Nephron (organoid): ENCODE data around the gene GLYATL1.

Experiments
- H3K27ac Mint-ChIP-seq, 3 experiments: 2 replicates each; pipeline ENCODE4 v1.8.0; 2020; ENCODE audit warnings: mixed read lengths in 3 of 3, mild to moderate bottlenecking in 2 of 3, moderate library complexity in 1 of 3
- H3K27me3 Mint-ChIP-seq: 2 replicates; pipeline ENCODE4 v1.8.0; 2021; ENCODE audit warnings: low read depth, mild to moderate bottlenecking, moderate library complexity, mixed read lengths
- H3K36me3 Mint-ChIP-seq: 2 replicates; pipeline ENCODE4 v1.8.0; 2020; ENCODE audit warnings: low read depth, mixed read lengths
- H3K4me1 Mint-ChIP-seq: 2 replicates; pipeline ENCODE4 v1.8.0; 2020; ENCODE audit warnings: mixed read lengths
- H3K4me3 Mint-ChIP-seq, 3 experiments: 2 replicates each; pipeline ENCODE4 v1.8.0; 2020; ENCODE audit warnings: mild to moderate bottlenecking in 3 of 3, mixed read lengths in 3 of 3, moderate library complexity in 2 of 3
- H3K9me3 Mint-ChIP-seq: 2 replicates; pipeline ENCODE4 v1.8.0; 2020; ENCODE audit warnings: mixed read lengths
- TF ChIP-seq, protein P1 (sequence below), 3 experiments: fragments of 200-600 bp; sonication (generic); IDR thresholded peaks; one replicate each; pipeline ENCODE4 v1.5.0; 2021; ENCODE audit warnings: antibody characterized with exemption in 3 of 3; ENCODE audit not compliant: unreplicated experiment in 3 of 3

Gene GLYATL1

GRCh38 chr11:58979222-58979621 lies 39.9 kb downstream of the GLYATL1 start:
- Mint-ChIP-seq H3K36me3 (no peaks in the 10 kb centered on the region), H3K4me1 (no peaks in the 10 kb centered on the region), H3K27ac (no peak overlapping the region), H3K9me3 (peaks cover 2% of the 10 kb centered on the region), H3K27me3 (no peaks in the 10 kb centered on the region), H3K4me3 (no peak overlapping the region)
- TF ChIP-seq, protein P1, sequence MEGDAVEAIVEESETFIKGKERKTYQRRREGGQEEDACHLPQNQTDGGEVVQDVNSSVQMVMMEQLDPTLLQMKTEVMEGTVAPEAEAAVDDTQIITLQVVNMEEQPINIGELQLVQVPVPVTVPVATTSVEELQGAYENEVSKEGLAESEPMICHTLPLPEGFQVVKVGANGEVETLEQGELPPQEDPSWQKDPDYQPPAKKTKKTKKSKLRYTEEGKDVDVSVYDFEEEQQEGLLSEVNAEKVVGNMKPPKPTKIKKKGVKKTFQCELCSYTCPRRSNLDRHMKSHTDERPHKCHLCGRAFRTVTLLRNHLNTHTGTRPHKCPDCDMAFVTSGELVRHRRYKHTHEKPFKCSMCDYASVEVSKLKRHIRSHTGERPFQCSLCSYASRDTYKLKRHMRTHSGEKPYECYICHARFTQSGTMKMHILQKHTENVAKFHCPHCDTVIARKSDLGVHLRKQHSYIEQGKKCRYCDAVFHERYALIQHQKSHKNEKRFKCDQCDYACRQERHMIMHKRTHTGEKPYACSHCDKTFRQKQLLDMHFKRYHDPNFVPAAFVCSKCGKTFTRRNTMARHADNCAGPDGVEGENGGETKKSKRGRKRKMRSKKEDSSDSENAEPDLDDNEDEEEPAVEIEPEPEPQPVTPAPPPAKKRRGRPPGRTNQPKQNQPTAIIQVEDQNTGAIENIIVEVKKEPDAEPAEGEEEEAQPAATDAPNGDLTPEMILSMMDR (IDR thresholded peaks at IDR 0.05; ENCODE audit: unreplicated experiment in 3 of 3): no peak

DNA sequence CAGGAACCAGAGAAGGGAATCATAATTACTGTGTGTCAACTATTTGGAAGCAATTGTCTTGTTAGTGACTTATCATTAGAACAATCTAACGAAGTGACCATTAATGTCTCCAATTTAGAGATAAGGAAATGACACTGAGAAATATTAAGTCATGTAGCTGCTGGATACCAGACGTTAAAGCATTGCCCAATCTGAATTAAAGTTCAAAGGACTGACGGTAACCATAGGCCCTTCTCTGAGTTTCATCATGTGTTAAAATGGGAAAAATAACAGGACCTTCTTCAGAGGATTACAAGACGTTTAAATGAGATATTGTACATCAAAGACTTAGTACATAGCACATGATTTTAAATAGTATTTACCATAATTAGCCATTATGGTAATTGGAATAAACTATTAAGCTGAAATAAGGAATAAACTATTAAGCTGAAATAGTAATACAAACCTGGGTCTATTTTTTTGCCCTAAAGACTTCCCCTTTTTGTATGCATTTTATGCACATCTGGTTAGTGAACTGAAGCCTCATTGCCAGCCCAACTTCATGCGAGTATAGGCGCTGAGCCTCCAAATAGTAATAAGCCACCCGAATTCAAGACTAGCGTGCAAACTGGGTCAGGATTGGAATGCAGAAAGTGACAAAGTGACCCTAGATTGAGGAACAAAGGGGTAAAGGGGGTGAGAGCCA lies 41.0 kb downstream of the GLYATL1 start:
- TF ChIP-seq, protein P1 (IDR thresholded peaks at IDR 0.05; ENCODE audit: unreplicated experiment in 3 of 3): no peak
- Mint-ChIP-seq H3K4me1 (no peaks in the 10 kb centered on the region), H3K9me3 (no peaks in the 10 kb centered on the region), H3K27ac (no peak overlapping the region), H3K27me3 (no peaks in the 10 kb centered on the region), H3K4me3 (no peak overlapping the region), H3K36me3 (no peaks in the 10 kb centered on the region)

DNA sequence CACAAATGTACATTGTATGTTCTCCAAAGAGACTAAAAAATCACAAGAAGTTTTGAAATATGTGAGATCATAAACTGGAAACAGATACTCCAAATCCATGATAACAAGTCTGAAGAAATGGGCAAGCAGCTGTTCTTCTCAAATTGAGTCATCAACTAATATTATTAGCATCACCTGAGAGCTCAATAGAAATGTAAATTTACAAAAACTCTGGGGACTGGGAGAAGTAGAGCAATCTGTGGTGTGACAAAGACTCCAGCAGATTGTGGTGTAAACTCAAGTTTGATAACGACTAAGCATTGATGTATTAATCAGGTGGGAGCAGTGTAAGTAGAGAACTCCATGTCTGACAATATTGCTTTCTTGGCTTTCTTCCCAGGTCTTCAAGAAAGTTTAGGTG lies 53.2 kb downstream of the GLYATL1 start:
- Mint-ChIP-seq H3K27me3 (no peaks in the 10 kb centered on the region), H3K4me3 (no peak overlapping the region)
- TF ChIP-seq, protein P1 (IDR thresholded peaks at IDR 0.05; ENCODE audit: unreplicated experiment in 3 of 3): no peak

DNA sequence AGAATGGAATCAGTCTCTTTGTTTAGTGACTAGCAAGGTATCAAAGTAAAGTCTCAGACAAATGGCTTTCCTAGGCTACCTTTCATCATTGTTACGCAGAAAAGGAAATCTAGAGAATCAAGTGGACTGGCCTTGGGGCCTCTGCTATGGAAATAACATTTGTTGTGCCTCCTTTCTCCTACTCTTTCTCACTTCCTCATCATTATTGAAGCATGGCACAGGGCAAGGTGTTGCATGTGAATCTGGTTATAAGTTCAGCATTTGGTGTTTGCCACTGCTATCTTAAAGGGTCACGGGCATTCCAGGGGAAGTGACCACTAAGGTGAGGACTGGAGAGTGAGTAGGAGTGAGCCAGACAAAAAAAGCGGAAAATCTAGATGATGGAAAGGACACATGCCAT lies 54.9 kb downstream of the GLYATL1 start:
- no peak overlapping the region for H3K27ac Mint-ChIP-seq
- H3K4me1 Mint-ChIP-seq: no peaks in the 10 kb centered on the region
- H3K36me3 Mint-ChIP-seq: no peaks in the 10 kb centered on the region
- TF ChIP-seq, protein P1 (IDR thresholded peaks at IDR 0.05; ENCODE audit: unreplicated experiment in 3 of 3): no peak
- H3K9me3 Mint-ChIP-seq: no peaks in the 10 kb centered on the region
- H3K4me3 Mint-ChIP-seq: no peak overlapping the region
- H3K27me3 Mint-ChIP-seq: no peaks in the 10 kb centered on the region

More for the DNA sequence above, 53.2 kb downstream of the GLYATL1 start:
- no peak overlapping the region for H3K27ac Mint-ChIP-seq
- H3K4me1 Mint-ChIP-seq: no peaks in the 10 kb centered on the region
- no peaks in the 10 kb centered on the region for H3K36me3 Mint-ChIP-seq
- no peaks in the 10 kb centered on the region for H3K9me3 Mint-ChIP-seq

DNA sequence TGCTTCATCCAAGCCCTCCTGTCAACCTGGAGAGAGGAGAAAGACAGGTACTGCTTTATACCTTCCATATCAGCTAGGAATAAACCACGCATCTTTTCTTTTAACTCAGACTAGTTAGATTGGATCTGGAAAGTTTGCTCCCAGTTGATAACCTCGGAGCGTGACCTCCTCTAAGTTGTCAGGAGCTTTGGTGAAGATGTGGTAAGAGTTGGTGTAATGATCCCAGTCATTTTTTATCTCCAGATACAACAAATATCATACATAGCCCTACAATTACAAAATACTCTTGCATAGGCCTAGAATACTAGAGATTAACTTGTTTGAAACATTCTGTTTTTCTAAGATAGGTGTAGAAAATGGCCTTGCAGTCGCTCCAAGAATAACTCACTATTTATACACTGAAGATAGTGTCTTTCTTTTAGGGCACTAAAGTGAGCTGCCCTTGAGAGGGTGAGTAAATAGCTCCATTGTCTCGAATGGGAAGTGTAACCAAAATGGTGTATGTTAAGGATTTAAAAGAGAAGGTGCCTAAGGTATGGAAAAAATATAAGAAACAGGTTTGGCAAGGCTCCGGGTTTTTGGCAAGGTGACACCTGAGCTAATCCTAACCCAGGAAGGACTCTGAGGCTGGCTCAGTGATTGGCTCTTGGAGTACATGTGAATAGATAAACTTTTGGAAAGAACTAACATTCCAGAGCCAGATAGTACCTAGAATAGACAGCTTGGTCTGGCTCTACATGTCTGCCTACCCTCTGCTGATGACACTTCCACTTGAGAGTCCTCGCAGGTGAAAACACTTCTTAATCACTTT lies 59.4 kb downstream of the GLYATL1 start:
- H3K4me3 Mint-ChIP-seq: no peak overlapping the region
- H3K4me1 Mint-ChIP-seq: no peaks in the 10 kb centered on the region
- H3K27me3 Mint-ChIP-seq: no peaks in the 10 kb centered on the region
- H3K9me3 Mint-ChIP-seq: no peaks in the 10 kb centered on the region
- no peaks in the 10 kb centered on the region for H3K36me3 Mint-ChIP-seq
- TF ChIP-seq, protein P1 (IDR thresholded peaks at IDR 0.05; ENCODE audit: unreplicated experiment in 3 of 3): no peak
- H3K27ac Mint-ChIP-seq: no peak overlapping the region
